K562 treated with DMSO at 1 percent for 12 hours (cell line): Measurements from ENCODE around the gene RFPL4A. TPM values are rescaled to one million over a fixed set of nuclear protein-coding genes. Genes with fewer than 3 reads are reported as not detected.

Experiments
- total RNA-seq: library from RNA; unstranded; fragments of 300-600 nt; gene quantifications from 2 replicates; pipeline ENCODE4 v1.2.3, GENCODE V29; 2022; ENCODE audit not compliant: insufficient read depth

Gene RFPL4A
- total RNA-seq = 1.9 and 3.0 TPM in 2 replicates

DNA sequence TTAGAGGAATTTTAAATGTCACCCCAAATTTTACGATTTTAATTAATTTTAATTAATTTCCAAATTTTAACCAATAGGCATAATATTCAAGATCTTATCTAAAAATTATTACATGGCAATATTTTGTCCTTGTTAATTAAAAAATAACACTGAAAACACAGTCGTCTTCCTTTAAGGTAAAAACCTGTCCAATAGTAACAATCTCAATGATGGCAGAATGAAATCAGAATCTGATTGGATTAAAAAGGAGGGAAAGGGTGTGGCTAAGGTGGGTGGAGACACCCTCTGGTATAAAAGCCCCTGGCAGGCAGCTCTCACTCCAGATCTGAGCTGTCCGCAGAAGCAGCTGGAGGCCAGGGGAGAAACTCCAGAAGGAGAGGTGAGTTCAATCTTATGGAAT, at the start of gene RFPL4A:
RFPL4A (plus strand) TSS at position 301 of the 400 bp plus-strand sequence. CDS start 2,704 bp downstream, outside the sequence.

DNA sequence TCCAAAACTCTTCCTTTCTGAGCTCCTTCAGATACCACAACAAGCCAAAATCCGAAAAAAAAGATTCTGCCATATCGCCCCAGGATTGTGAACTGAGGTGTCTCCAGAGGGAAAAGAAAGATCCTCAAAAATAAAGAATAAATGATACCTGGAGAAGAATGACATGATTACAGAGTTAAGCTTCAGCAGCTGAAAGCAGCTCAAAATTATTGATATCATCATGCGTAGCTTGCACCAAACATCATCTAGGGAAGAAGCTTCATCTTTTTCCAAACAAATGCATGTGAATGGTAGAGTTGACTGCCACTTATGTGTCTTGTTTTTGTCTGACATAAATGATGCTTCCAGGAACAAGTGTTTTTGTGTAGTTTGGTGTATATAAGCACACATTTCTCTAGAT, 20.6 kb upstream of the RFPL4A start, which contains the start of gene NLRP9:
NLRP9 (minus strand) TSS at position 101 of the 400 bp plus-strand sequence; CDS start at position 73, 28 bp downstream.

DNA sequence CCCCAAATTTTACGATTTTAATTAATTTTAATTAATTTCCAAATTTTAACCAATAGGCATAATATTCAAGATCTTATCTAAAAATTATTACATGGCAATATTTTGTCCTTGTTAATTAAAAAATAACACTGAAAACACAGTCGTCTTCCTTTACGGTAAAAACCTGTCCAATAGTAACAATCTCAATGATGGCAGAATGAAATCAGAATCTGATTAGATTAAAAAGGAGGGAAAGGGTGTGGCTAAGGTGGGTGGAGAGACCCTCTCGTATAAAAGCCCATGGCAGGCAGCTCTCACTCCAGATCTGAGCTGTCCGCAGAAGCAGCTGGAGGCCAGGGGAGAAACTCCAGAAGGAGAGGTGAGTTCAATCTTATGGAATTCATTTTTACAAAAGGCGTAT, 9.9 kb downstream of the RFPL4A start, which contains the start of gene RFPL4AL1:
RFPL4AL1 (plus strand) TSS at position 301 of the 400 bp plus-strand sequence. CDS start 2,687 bp downstream, outside the sequence.

Other genes starting within 250 kb of the RFPL4A start
- not detected in 2 replicates for gene SBK2, start 222.0 kb upstream of the RFPL4A start, total RNA-seq
- not detected in 2 replicates for gene SBK3, start 213.6 kb upstream of the RFPL4A start, total RNA-seq
- 10.3 and 10.8 TPM in 2 replicates for gene ZNF579, start 178.2 kb upstream of the RFPL4A start, total RNA-seq
- gene FIZ1, start 159.6 kb upstream of the RFPL4A start, total RNA-seq = 9.3 and 21.2 TPM in 2 replicates
- 35.5 and 41.6 TPM in 2 replicates for gene ZNF524, start 158.8 kb upstream of the RFPL4A start, total RNA-seq
- 21.0 and 34.2 TPM in 2 replicates for gene ZNF865, start 153.4 kb upstream of the RFPL4A start, total RNA-seq
- 7.7 and 8.9 TPM in 2 replicates for gene ZNF784, start 134.5 kb upstream of the RFPL4A start, total RNA-seq
- 39.0 and 52.0 TPM in 2 replicates for gene ZNF580, start 118.1 kb upstream of the RFPL4A start, total RNA-seq
- gene ZNF581, start 115.4 kb upstream of the RFPL4A start, total RNA-seq = 52.7 and 54.9 TPM in 2 replicates
- 30.6 and 33.3 TPM in 2 replicates for gene CCDC106, start 110.9 kb upstream of the RFPL4A start, total RNA-seq
- gene U2AF2, start 104.1 kb upstream of the RFPL4A start, total RNA-seq = 112 and 145 TPM in 2 replicates
- gene EPN1, start 83.9 kb upstream of the RFPL4A start, total RNA-seq = 95.3 and 102 TPM in 2 replicates
- not detected in 2 replicates for gene NLRP9, start 20.7 kb upstream of the RFPL4A start, total RNA-seq
- 1.5 TPM in 1 of 2 replicates, not detected in the other for gene RFPL4AL1, start 10.0 kb downstream of the RFPL4A start, total RNA-seq
- gene NLRP11, start 72.9 kb downstream of the RFPL4A start, total RNA-seq = 0.92 and 1.9 TPM in 2 replicates
- 2.2 and 2.4 TPM in 2 replicates for gene NLRP4, start 77.4 kb downstream of the RFPL4A start, total RNA-seq
- not detected in 2 replicates for gene NLRP13, start 173.2 kb downstream of the RFPL4A start, total RNA-seq
- gene NLRP8, start 188.7 kb downstream of the RFPL4A start, total RNA-seq = not detected in 2 replicates
- 1.3 TPM in 1 of 2 replicates, not detected in the other for gene NLRP5, start 227.7 kb downstream of the RFPL4A start, total RNA-seq